B cell (primary cell): ENCODE data around the gene LRIG1. TPM values are rescaled to one million over a fixed set of nuclear protein-coding genes. Genes with fewer than 3 reads are reported as not detected.

Experiments
- ATAC-seq: fragments of 200-7000 bp; cut with Tn5 transposase; one replicate; pipeline ENCODE4 v1.10.0; 2021; ENCODE audit warnings: low read depth, mild to moderate bottlenecking, moderate number of reproducible peaks, moderate library complexity
- CTCF ChIA-PET: fragments of 350-600 bp; sonication (Branson Sonifier 250); formaldehyde crosslinking; loops from one replicate; lab custom pipeline; 2021; ENCODE audit warnings: antibody characterized with exemption, inconsistent platforms; lab: Charles Lee
- POLR2A ChIA-PET: fragments of 350-600 bp; sonication (Branson Sonifier 250); formaldehyde crosslinking; loops from one replicate; lab custom pipeline; 2021; ENCODE audit warnings: antibody characterized with exemption; lab: Charles Lee
- DNase-seq: peaks from one replicate; pipeline ENCODE4 v3.0.0; 2013
- H2AFZ ChIP-seq: 2 replicates; pipeline ENCODE4 v1.6.1; 2012; ENCODE audit warnings: mild to moderate bottlenecking, low read depth, low read length; ENCODE audit not compliant: insufficient read depth, poor library complexity, severe bottlenecking
- H3K27ac ChIP-seq, 2 donors: 1 replicate in 1 of 2; 2 replicates in 1 of 2; pipeline ENCODE4 v1.5.1; 2012 to 2013; ENCODE audit warnings: low read length in 2 of 2, mild to moderate bottlenecking in 2 of 2, moderate library complexity in 1 of 2
- H3K27me3 ChIP-seq, 4 experiments: fragments of 200-600 bp in 1 of 4; sonication (generic) in 1 of 4; replicated peaks in 1 of 4; 1 replicate in 2 of 4; 2 replicates in 2 of 4; pipeline versions ENCODE4 v1.6.1 to v1.7.0; 2013 to 2016; ENCODE audit warnings: low read length in 3 of 4, mild to moderate bottlenecking in 2 of 4, mixed read lengths in 1 of 4, moderate library complexity in 1 of 4; ENCODE audit not compliant: insufficient read depth in 4 of 4, control insufficient read depth in 3 of 4; ENCODE audit errors: control extremely low read depth in 1 of 4
- H3K36me3 ChIP-seq, 2 experiments: replicated peaks in 1 of 2; 1 replicate in 1 of 2; 2 replicates in 1 of 2; pipeline versions ENCODE4 v1.6.1 to v1.7.1; 2013; ENCODE audit warnings: low read length in 1 of 2; ENCODE audit not compliant: insufficient read depth in 2 of 2, control insufficient read depth in 1 of 2; ENCODE audit errors: control extremely low read depth in 1 of 2, extremely low read depth in 1 of 2
- H3K4me1 ChIP-seq, 2 donors: fragments of 200-600 bp in 1 of 2; sonication (generic) in 1 of 2; 1 replicate in 1 of 2; 2 replicates in 1 of 2; pipeline versions ENCODE4 v1.5.1 to v1.6.1; 2013 to 2017; ENCODE audit warnings: low read length in 2 of 2; ENCODE audit not compliant: control insufficient read depth in 2 of 2, insufficient read depth in 2 of 2
- H3K4me2 ChIP-seq: replicated peaks from 2 replicates; pipeline ENCODE3; 2012; ENCODE audit warnings: mild to moderate bottlenecking, low read depth, low read length; ENCODE audit not compliant: poor library complexity, severe bottlenecking
- H3K4me3 ChIP-seq, 5 experiments: fragments of 200-600 bp in 1 of 5; sonication (generic) in 1 of 5; 1 replicate in 3 of 5; 2 replicates in 2 of 5; pipeline versions ENCODE4 v1.5.1 to v1.7.0; 2011 to 2016; ENCODE audit warnings: low read length in 4 of 5, mild to moderate bottlenecking in 4 of 5, low read depth in 2 of 5, control low read depth in 1 of 5, moderate library complexity in 1 of 5; ENCODE audit not compliant: insufficient read depth in 1 of 5; ENCODE audit errors: control extremely low read depth in 1 of 5, extremely low read depth in 1 of 5
- H3K79me2 ChIP-seq: fragments of 200-600 bp; sonication (generic); one replicate; pipeline ENCODE4 v1.6.0; 2016; ENCODE audit warnings: low read length; ENCODE audit not compliant: control insufficient read depth, insufficient read depth
- H3K9ac ChIP-seq: fragments of 200-600 bp; sonication (generic); 2 replicates; pipeline ENCODE4 v1.6.1; 2017; ENCODE audit warnings: mild to moderate bottlenecking, low read length, moderate library complexity
- H3K9me3 ChIP-seq, 3 donors: one replicate each; pipeline versions ENCODE4 v1.6.1 to v1.7.1; 2013; ENCODE audit warnings: low read length in 2 of 3; ENCODE audit not compliant: control insufficient read depth in 2 of 3, insufficient read depth in 1 of 3; ENCODE audit errors: control extremely low read depth in 1 of 3
- H4K20me1 ChIP-seq: 2 replicates; pipeline ENCODE4 v1.6.0; 2012; ENCODE audit warnings: mild to moderate bottlenecking, low read length; ENCODE audit not compliant: insufficient read depth, control insufficient read depth, poor library complexity, severe bottlenecking
- H3K27ac Mint-ChIP-seq: one replicate; pipeline ENCODE4 v1.8.0; 2021; ENCODE audit warnings: mixed read lengths
- H3K27me3 Mint-ChIP-seq: one replicate; pipeline ENCODE4 v1.8.0; 2021; ENCODE audit warnings: mixed read lengths
- H3K4me1 Mint-ChIP-seq: one replicate; pipeline ENCODE4 v1.8.0; 2021; ENCODE audit warnings: mixed read lengths
- H3K4me3 Mint-ChIP-seq: one replicate; pipeline ENCODE4 v1.8.0; 2021; ENCODE audit warnings: mixed read lengths
- H3K9me3 Mint-ChIP-seq: one replicate; pipeline ENCODE4 v1.8.0; 2022; ENCODE audit warnings: mixed read lengths; ENCODE audit not compliant: insufficient read depth
- EZH2 ChIP-seq: IDR thresholded peaks from 2 replicates; pipeline ENCODE4 v1.6.1; 2012; ENCODE audit warnings: borderline replicate concordance, low read depth, mild to moderate bottlenecking, moderate library complexity, low read length; ENCODE audit not compliant: insufficient read depth, poor library complexity, severe bottlenecking
- WGBS: methylation state at CpG from one replicate; pipeline ENCODE4 v1.1.5; 2013; ENCODE audit warnings: missing lambda C conversion rate; ENCODE audit not compliant: insufficient coverage; 5-methylcytosine and 5-hydroxymethylcytosine counted together
- intact Hi-C: fragments of 100-400 bp; cut with micrococcal nuclease; formaldehyde crosslinking; loops from one replicate; pipeline ENCODE4 v1.10.0; 2022
- polyA plus RNA-seq: library from polyadenylated mRNA; depleted of rRNA; stranded (reverse); fragments of >200 nt; gene quantifications from 2 replicates; pipeline ENCODE4 v1.2.3, GENCODE V29; 2012
- total RNA-seq, 2 donors: library from RNA; stranded (reverse); fragments of 120-200 nt in 1 of 2; gene quantifications; 1 replicate in 1 of 2; 2 replicates in 1 of 2; pipeline versions ENCODE4 v1.2.3 to v1.2.4, GENCODE V29; 2013 to 2022
- TF ChIP-seq, protein P1 (sequence below): fragments of 200-600 bp; IDR thresholded peaks from one replicate; pipeline ENCODE4 v1.8.0; 2022; ENCODE audit warnings: antibody characterized with exemption, mild to moderate bottlenecking

The LRIG1 gene
- total and polyA plus RNA-seq, 2 donors (not counting 1 experiment from before 2014, with no cell fraction given), result 9.2 to 12.4 TPM

DNA sequence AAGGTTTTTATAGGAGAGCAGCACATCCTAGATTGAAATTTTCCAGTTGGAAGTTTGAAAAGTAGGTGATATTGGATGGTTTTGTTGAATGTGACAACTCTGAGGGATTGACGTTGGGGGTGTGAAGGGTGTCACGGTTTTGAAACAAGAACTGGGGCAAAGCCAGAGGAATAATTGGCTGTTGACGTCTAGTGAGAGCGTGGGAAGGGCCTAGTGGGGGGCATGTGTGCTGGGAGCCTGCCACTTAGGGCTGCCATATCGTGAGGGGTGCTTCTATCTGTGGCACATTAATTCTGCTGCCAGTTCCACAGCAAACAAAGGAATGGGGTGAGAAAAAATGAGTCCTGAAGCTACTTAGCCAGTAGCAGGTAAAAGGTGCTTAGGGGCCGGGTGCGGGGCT is 129.4 kb downstream of the LRIG1 start:
- Mint-ChIP-seq H3K27ac (no peak overlapping the region), H3K4me3 (no peak overlapping the region), H3K4me1 (no peaks in the 10 kb centered on the region), H3K27me3 (no peaks in the 10 kb centered on the region), H3K9me3 (no peaks in the 10 kb centered on the region)
- ChIA-PET POLR2A (no interaction called here), CTCF (interaction anchor here (2.6 kb wide), 1 partner anchor 117 kb away, joined by 12 read pairs; no protein-coding TSS in a partner anchor)
- no peak overlapping the region for H2AFZ ChIP-seq
- no peak overlapping the region for H3K4me3 ChIP-seq
- no peak overlapping the region for H3K9ac ChIP-seq
- H3K4me1 ChIP-seq, result no peaks in the 10 kb centered on the region
- H3K27me3 ChIP-seq, result no peaks in the 10 kb centered on the region
- 97% methylated on average over 7 of the region's 7 CpGs for WGBS
- intact Hi-C loops, result no loop called here
- DNase-seq, result no peak
- no peak overlapping the region for H3K27ac ChIP-seq
- ATAC-seq, result no peak
- no peaks in the 10 kb centered on the region for H3K79me2 ChIP-seq
- no peaks in the 10 kb centered on the region for H3K9me3 ChIP-seq
- no peaks in the 10 kb centered on the region for H4K20me1 ChIP-seq
- no peak overlapping the region for H3K4me2 ChIP-seq
- H3K36me3 ChIP-seq, result peaks cover 3 to 9% of the 10 kb centered on the region in 2 experiments
- TF ChIP-seq EZH2, result no peak
- TF ChIP-seq, protein P1, sequence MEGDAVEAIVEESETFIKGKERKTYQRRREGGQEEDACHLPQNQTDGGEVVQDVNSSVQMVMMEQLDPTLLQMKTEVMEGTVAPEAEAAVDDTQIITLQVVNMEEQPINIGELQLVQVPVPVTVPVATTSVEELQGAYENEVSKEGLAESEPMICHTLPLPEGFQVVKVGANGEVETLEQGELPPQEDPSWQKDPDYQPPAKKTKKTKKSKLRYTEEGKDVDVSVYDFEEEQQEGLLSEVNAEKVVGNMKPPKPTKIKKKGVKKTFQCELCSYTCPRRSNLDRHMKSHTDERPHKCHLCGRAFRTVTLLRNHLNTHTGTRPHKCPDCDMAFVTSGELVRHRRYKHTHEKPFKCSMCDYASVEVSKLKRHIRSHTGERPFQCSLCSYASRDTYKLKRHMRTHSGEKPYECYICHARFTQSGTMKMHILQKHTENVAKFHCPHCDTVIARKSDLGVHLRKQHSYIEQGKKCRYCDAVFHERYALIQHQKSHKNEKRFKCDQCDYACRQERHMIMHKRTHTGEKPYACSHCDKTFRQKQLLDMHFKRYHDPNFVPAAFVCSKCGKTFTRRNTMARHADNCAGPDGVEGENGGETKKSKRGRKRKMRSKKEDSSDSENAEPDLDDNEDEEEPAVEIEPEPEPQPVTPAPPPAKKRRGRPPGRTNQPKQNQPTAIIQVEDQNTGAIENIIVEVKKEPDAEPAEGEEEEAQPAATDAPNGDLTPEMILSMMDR, result no peak

DNA sequence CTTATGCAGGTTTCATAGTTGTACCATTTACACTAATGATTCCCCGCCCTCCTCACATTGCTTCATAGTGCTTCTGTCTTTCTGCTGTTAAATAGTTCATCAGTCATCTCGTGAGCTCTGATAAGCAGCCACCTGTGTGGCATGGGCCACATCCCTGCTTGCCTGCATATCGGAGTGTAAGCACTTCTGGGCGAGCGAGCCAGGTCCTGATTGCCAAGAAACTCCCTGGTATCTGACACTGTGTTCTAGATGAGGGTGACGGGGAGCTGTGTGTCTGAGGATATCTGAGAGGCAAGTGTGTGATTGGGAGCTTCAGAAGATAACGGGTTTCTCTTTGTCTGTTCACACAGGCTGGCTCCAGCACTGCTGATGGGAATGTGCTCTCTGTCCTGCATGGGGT is 130.6 kb downstream of the LRIG1 start:
- Histone ChIP-seq H3K36me3 (peaks cover 3 to 9% of the 10 kb centered on the region in 2 experiments), H3K27me3 (no peaks in the 10 kb centered on the region), H3K9ac (no peak overlapping the region), H3K79me2 (no peaks in the 10 kb centered on the region), H3K4me2 (no peak overlapping the region), H3K4me1 (no peaks in the 10 kb centered on the region), H3K27ac (no peak overlapping the region), H4K20me1 (no peaks in the 10 kb centered on the region), H3K9me3 (no peaks in the 10 kb centered on the region), H3K4me3 (no peak overlapping the region), H2AFZ (no peak overlapping the region)
- no peaks in the 10 kb centered on the region for H3K4me1 Mint-ChIP-seq
- no peak overlapping the region for H3K27ac Mint-ChIP-seq
- CTCF ChIA-PET, result no interaction called here
- intact Hi-C loops, result no loop called here
- POLR2A ChIA-PET, result no interaction called here
- TF ChIP-seq, protein P1, result no peak
- TF ChIP-seq EZH2, result no peak
- H3K9me3 Mint-ChIP-seq, result no peaks in the 10 kb centered on the region
- H3K4me3 Mint-ChIP-seq, result no peak overlapping the region
- no peaks in the 10 kb centered on the region for H3K27me3 Mint-ChIP-seq
- ATAC-seq (no peak), DNase-seq (no peak)
- 96% methylated on average over 7 of the region's 7 CpGs for WGBS
